H1 (cell line): ENCODE measurements around the gene PROSER3.

Experiments
- CREB1 ChIP-seq: IDR thresholded peaks from 2 replicates; pipeline ENCODE4 v1.6.1; 2012; ENCODE audit warnings: inconsistent platforms
- EZH2 ChIP-seq: fragments of 200-600 bp; sonication (generic); IDR thresholded peaks from 2 replicates; pipeline ENCODE4 v1.7.1; 2012; ENCODE audit warnings: low read depth, mild to moderate bottlenecking, moderate library complexity, low read length, inconsistent platforms; ENCODE audit not compliant: severe bottlenecking
- FOSL1 ChIP-seq: IDR thresholded peaks from 2 replicates; pipeline ENCODE4 v1.6.1; 2011; ENCODE audit warnings: mild to moderate bottlenecking, low read depth, low read length, moderate library complexity; ENCODE audit not compliant: insufficient read depth
- HDAC6 ChIP-seq: IDR thresholded peaks from one replicate; pipeline ENCODE4 v1.7.1; 2012; ENCODE audit warnings: low read depth, mild to moderate bottlenecking, inconsistent platforms, low read length, moderate library complexity
- POLR2A ChIP-seq, 2 experiments: IDR thresholded peaks; 1 replicate in 1 of 2; 2 replicates in 1 of 2; pipeline ENCODE4 v1.6.1; 2011; ENCODE audit warnings: low read depth in 2 of 2, low read length in 2 of 2, mild to moderate bottlenecking in 2 of 2; ENCODE audit errors: control extremely low read depth in 1 of 2
- SAP30 ChIP-seq: fragments of 300-600 bp; sonication (generic); IDR thresholded peaks from 2 replicates; pipeline ENCODE4 v1.7.1; 2012; ENCODE audit warnings: low read length, moderate library complexity, mild to moderate bottlenecking, inconsistent platforms; ENCODE audit not compliant: insufficient read depth, insufficient replicate concordance
- SIN3A ChIP-seq, 2 experiments: IDR thresholded peaks in 1 of 2; conservative IDR thresholded peaks in 1 of 2; 2 replicates each; pipeline ENCODE4 v1.6.1; 2011 to 2012; ENCODE audit warnings: low read length in 2 of 2, improper control_type of control experiment in 1 of 2, low read depth in 1 of 2, mild to moderate bottlenecking in 1 of 2
- SP1 ChIP-seq: IDR thresholded peaks from 2 replicates; pipeline ENCODE4 v1.6.1; 2011; ENCODE audit warnings: low read depth, low read length
- SP2 ChIP-seq: IDR thresholded peaks from 2 replicates; pipeline ENCODE4 v1.6.1; 2012; ENCODE audit warnings: mild to moderate bottlenecking, low read length, inconsistent platforms
- TBP ChIP-seq: IDR thresholded peaks from 2 replicates; pipeline ENCODE4 v1.6.1; 2011; ENCODE audit warnings: low read depth, low read length, improper control_type of control experiment
- ZNF274 ChIP-seq: IDR thresholded peaks from 2 replicates; pipeline ENCODE4 v1.7.0; 2012; ENCODE audit warnings: low read length, borderline replicate concordance; ENCODE audit errors: extremely low read depth
- TF ChIP-seq, protein P1 (sequence below), 3 experiments: IDR thresholded peaks; 1 replicate in 2 of 3; 2 replicates in 1 of 3; pipeline versions ENCODE4 v1.5.1 to v1.6.1; 2011; ENCODE audit warnings: low read length in 3 of 3, mild to moderate bottlenecking in 3 of 3, inconsistent platforms in 2 of 3, low read depth in 1 of 3, moderate library complexity in 1 of 3; ENCODE audit not compliant: insufficient read depth in 1 of 3; ENCODE audit errors: control extremely low read depth in 1 of 3
- TF ChIP-seq, protein P2 (sequence below): IDR thresholded peaks from 2 replicates; pipeline ENCODE4 v1.6.1; 2012; ENCODE audit warnings: low read length, inconsistent platforms

DNA sequence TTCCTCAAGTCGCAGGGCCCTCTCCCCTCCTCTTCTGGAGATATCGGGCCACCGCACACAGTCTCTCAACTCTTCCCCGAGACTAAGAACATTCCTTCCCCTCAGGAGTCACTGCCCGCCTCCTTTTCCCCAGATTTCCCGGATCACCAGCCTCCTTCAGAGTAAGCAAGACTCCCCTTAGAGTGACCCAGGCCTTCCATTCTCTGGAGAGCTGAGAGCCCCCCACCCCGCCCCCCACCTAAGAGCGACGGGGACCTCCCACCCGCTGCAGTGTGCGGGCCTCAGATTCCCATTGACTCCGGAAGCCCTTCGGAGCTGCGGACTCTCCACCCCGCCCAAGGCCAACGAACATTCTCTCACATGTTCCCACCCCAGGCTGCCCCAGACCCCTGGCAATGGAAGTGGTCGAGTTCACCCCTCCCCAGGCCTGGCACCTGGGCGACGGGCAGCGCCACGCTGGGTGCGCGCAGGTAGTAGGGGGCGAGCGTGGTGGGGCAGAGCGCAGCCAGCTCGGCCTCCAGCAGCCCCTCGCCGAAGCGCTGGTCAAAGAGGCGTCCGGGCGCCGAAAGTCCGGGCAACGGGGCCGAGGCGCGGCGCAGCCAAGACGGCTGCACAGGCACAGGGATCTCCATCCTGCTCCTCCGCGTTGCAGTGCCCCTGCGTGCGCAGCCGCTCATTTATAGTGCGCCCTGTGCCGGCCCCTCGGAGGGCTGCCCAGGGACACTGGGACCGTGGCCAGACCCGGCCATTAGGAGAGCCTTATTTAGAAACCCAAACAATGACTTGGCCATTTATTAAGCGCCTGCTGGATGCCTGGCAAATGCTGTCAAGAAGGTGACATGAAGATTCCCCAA is 1.4 kb upstream of the PROSER3 start, which contains the start of gene HSPB6:
- TF ChIP-seq, protein P1, sequence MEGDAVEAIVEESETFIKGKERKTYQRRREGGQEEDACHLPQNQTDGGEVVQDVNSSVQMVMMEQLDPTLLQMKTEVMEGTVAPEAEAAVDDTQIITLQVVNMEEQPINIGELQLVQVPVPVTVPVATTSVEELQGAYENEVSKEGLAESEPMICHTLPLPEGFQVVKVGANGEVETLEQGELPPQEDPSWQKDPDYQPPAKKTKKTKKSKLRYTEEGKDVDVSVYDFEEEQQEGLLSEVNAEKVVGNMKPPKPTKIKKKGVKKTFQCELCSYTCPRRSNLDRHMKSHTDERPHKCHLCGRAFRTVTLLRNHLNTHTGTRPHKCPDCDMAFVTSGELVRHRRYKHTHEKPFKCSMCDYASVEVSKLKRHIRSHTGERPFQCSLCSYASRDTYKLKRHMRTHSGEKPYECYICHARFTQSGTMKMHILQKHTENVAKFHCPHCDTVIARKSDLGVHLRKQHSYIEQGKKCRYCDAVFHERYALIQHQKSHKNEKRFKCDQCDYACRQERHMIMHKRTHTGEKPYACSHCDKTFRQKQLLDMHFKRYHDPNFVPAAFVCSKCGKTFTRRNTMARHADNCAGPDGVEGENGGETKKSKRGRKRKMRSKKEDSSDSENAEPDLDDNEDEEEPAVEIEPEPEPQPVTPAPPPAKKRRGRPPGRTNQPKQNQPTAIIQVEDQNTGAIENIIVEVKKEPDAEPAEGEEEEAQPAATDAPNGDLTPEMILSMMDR (IDR thresholded peaks at IDR 0.05; ENCODE audit: control extremely low read depth in 1 of 3, insufficient read depth in 1 of 3, low read depth in 1 of 3, low read length in 3 of 3) = no peak
- TF ChIP-seq TBP (peak; percentile 67; the same call in 1 of the 2 replicates), FOSL1 (no peak), SAP30 (no peak), EZH2 (peak; percentile 43), POLR2A (IDR thresholded peaks at IDR 0.05; ENCODE audit: control extremely low read depth in 1 of 2, low read depth in 2 of 2, low read length in 2 of 2) (no peak), HDAC6 (no peak), CREB1 (no peak), SP1 (no peak), ZNF274 (no peak), SP2 (no peak), SIN3A (conservative IDR thresholded peaks at IDR 0.05 in 1 of 2, IDR thresholded peaks at IDR 0.05 in 1 of 2; ENCODE audit: low read depth in 1 of 2, low read length in 2 of 2) (0 out of 4 replicates have a peak, but pooled peaks of 1 of the 2 experiments have one; percentile 31)
- TF ChIP-seq, protein P2, sequence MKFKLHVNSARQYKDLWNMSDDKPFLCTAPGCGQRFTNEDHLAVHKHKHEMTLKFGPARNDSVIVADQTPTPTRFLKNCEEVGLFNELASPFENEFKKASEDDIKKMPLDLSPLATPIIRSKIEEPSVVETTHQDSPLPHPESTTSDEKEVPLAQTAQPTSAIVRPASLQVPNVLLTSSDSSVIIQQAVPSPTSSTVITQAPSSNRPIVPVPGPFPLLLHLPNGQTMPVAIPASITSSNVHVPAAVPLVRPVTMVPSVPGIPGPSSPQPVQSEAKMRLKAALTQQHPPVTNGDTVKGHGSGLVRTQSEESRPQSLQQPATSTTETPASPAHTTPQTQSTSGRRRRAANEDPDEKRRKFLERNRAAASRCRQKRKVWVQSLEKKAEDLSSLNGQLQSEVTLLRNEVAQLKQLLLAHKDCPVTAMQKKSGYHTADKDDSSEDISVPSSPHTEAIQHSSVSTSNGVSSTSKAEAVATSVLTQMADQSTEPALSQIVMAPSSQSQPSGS = no peak
